Measurements from ENCODE around the gene CATSPER1. TPM values are rescaled to one million over a fixed set of nuclear protein-coding genes. Genes with fewer than 3 reads are reported as not detected.

The CATSPER1 gene
- total and polyA plus RNA-seq, 2 of the 8 experiments (the other 6 are each of a cell fraction or from before 2014, with no cell fraction given) = not detected

DNA sequence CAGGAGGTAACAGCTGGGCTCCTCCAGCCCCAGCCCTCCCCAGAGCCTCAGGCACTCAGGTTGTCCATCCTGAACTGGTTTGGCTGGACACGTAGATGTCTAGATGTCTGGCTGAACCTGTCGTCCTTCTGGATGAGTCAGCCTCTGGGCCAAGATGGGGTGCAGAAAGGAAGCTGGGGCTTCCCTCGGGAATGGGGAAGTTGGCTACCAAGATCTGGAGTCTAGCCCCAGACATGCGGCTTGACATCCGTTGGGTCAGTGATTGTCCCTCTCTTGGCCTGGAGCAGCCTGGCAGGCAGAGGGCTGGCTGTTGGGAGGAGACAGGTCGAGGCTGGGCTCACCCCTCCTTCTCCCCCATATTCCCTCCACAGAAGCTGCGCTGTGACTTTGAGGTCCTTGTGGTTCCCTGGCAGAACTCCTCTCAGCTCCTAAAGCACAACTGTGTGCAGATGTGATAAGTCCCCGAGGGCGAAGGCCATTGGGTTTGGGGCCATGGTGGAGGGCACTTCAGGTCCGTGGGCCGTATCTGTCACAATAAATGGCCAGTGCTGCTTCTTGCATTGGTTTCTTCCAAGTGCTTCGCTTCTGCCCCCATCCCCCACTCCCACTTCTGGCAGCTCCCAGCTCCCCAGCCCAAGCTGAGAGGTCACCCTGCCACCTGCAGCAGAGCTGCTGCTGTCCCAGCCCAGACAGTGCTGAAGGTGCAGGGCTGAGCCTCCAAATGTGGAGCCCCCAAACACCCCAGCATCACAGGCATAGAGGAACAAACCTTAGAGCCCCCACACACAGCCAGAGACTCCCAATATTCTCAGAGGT lies 13.1 kb downstream of the CATSPER1 start:
- Histone ChIP-seq H3K18ac (ENCODE audit: extremely low read depth, low read length) (no peak overlapping the region; the same call in 1 of the 2 replicates), H2AK5ac (ENCODE audit: low read depth, low read length) (no peak overlapping the region), H2AFZ (ENCODE audit: low read length) (no peak overlapping the region), H2BK120ac (replicated peaks; ENCODE audit: low read depth, low read length) (no peak overlapping the region), H3K9me3 (ENCODE audit: insufficient read depth in 2 of 2, low read depth in 1 of 2, low read length in 1 of 2) (no peaks in the 10 kb centered on the region), H3K4me1 (replicated peaks in 1 of 4; ENCODE audit: control insufficient read depth in 3 of 4, insufficient read depth in 4 of 4, low read length in 3 of 4) (peaks cover 0 to 8% (median 5%) of the 10 kb centered on the region in 4 experiments; a peak in 5 of 7 replicates), H3K4me2 (ENCODE audit: insufficient read depth in 1 of 2, low read depth in 2 of 2, low read length in 2 of 2) (no peak overlapping the region; a peak in 1 of 4 replicates), H3K36me3 (ENCODE audit: control insufficient read depth in 2 of 4, insufficient read depth in 4 of 4, low read length in 3 of 4) (no peaks in the 10 kb centered on the region), H3K56ac (replicated peaks; ENCODE audit: insufficient read length, low read depth, low read length) (no peak overlapping the region), H2BK5ac (ENCODE audit: low read depth, low read length) (no peak overlapping the region), H4K5ac (ENCODE audit: insufficient read length, low read depth, low read length) (no peak overlapping the region), H3K79me2 (ENCODE audit: control insufficient read depth in 1 of 2, insufficient read depth in 2 of 2, low read length in 2 of 2) (no peaks in the 10 kb centered on the region), H2BK12ac (ENCODE audit: low read depth, low read length) (peak overlapping the region; percentile 14; the same call in 1 of the 2 replicates), H2BK15ac (ENCODE audit: low read length) (0 out of 2 replicates have a peak overlapping the region, but pooled peaks have one; percentile 4), H3K27me3 (replicated peaks in 1 of 4; ENCODE audit: control insufficient read depth in 3 of 4, extremely low read depth in 1 of 4, insufficient read depth in 3 of 4, low read length in 3 of 4) (peaks cover 6 to 26% (median 24%) of the 10 kb centered on the region in 4 experiments), H3K4me3 (ENCODE audit: extremely low read depth in 1 of 4, insufficient read depth in 2 of 4, low read depth in 3 of 4, low read length in 4 of 4) (no peak overlapping the region), H3K27ac (ENCODE audit: low read depth, low read length) (no peak overlapping the region), H3K23me2 (ENCODE audit: low read depth, low read length) (peaks cover 2% of the 10 kb centered on the region; the same call in 1 of the 2 replicates), H3K9ac (replicated peaks in 1 of 4; ENCODE audit: extremely low read depth in 1 of 4, low read depth in 3 of 4, low read length in 3 of 4) (no peak overlapping the region; a peak in 1 of 7 replicates), H4K8ac (ENCODE audit: extremely low read depth, insufficient read depth, low read length) (no peak overlapping the region; the same call in 1 of the 2 replicates), H3K79me1 (ENCODE audit: low read depth, low read length) (no peaks in the 10 kb centered on the region), H3K23ac (ENCODE audit: insufficient read length) (no peak overlapping the region), H3K14ac (ENCODE audit: insufficient read length) (no peak overlapping the region), H2BK20ac (ENCODE audit: low read length) (no peak overlapping the region), H4K20me1 (replicated peaks in 1 of 2; ENCODE audit: control insufficient read depth in 1 of 2, insufficient read depth in 2 of 2, low read length in 2 of 2) (no peaks in the 10 kb centered on the region), H4K91ac (replicated peaks; ENCODE audit: insufficient read length, low read length) (no peak overlapping the region), H3K4ac (replicated peaks; ENCODE audit: insufficient read length, low read depth, low read length) (no peak overlapping the region)
- no peak for FAIRE-seq
- WGBS, 2 experiments (ENCODE audit: extremely low coverage in 1 of 2, insufficient coverage in 1 of 2, insufficient read length in 1 of 2, insufficient replicate concordance in 2 of 2, low coverage in 1 of 2, low lambda C conversion rate in 2 of 2, missing lambda C conversion rate in 1 of 2) = 85% methylated on average over 12 of the region's 12 CpGs; no CpG with 5 or more reads in 1 of the 2 experiments
- CTCF ChIA-PET (ENCODE audit: partially characterized antibody) = interaction anchor here (0.8 to 6.4 kb wide), 8 partner anchors 9 to 129 kb away, joined by 3 to 35 read pairs (median 4); partner anchors contain the start of genes CATSPER1 and PACS1
- TF ChIP-seq EZH2 (IDR thresholded peaks at IDR 0.05; ENCODE audit: low read depth, low read length, severe bottlenecking) (no peak), SIN3A (conservative IDR thresholded peaks at IDR 0.05 in 1 of 2, IDR thresholded peaks at IDR 0.05 in 1 of 2; ENCODE audit: low read depth in 1 of 2, low read length in 2 of 2) (0 out of 4 replicates have a peak, but pooled peaks of 1 of the 2 experiments have one; percentile 30)
- DNase-seq (ENCODE audit: low read depth in 1 of 2, low spot score in 2 of 2) = no peak
- POLR2A ChIA-PET (ENCODE audit: partially characterized antibody) = interaction anchor here (0.6 to 3.5 kb wide), 6 partner anchors 9 to 162 kb away, joined by 3 to 15 read pairs (median 4); partner anchors contain the start of genes BANF1, CCDC85B and EIF1AD
